CD4-positive, alpha-beta T cell treated with Interleukin-17A for 4 hours (primary cell): ENCODE measurements around the gene ETV2.
"Not testable (repeated sequence)": the region's sequence is repeated elsewhere in the genome, so short reads cannot be mapped to it uniquely, and the experiment has no call there.

ENCODE experiments used
- DNase-seq: peaks from one replicate; pipeline ENCODE4 v3.0.0-alpha.2; 2020; ENCODE audit warnings: mixed read lengths

The ETV2 gene

GRCh38 chr19:35628565-35629331 is 12.8 kb upstream of the ETV2 start, which contains the start of gene RBM42:
Gene RBM42, plus strand, starts transcription at chr19:35629036. Its CDS starts 118 bp downstream, at chr19:35629154.
- DNase-seq = peak; percentile 95

- DNase-seq = no peak
Measured at GRCh38 chr19:35629332-35629633, 12.3 kb upstream of the ETV2 start.

DNA sequence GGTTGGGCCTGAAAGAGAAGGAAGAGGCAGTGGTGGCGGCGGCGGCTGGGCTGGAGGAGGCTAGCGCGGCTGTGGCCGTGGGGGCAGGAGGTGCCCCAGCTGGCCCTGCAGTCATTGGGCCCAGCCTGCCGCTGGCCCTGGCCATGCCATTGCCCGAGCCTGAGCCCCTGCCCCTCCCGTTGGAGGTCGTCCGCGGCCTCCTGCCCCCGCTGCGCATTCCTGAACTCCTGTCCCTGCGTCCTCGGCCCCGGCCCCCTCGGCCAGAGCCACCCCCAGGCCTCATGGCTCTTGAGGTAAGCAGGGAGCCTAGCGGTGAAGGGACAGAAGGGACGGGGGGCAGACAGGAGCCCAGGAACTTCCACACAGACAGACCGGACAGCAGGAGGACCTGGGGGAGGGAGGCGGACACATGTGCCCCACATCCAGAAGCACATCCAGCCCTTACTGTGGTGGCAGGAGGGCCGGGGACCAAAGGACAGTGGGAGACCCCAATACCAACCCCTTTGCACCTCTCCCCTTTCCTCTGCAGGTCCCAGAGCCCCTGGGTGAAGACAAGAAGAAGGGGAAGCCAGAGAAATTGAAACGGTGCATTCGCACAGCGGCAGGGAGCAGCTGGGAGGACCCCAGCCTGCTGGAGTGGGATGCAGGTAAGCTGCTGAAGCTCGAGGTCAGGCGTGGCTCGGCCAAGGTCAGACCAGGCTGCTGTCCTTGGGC is 7.7 kb upstream of the ETV2 start:
- DNase-seq = no peak

GRCh38 chr19:35636651-35637050 is 4.9 kb upstream of the ETV2 start:
- no peak for DNase-seq

- no peak for DNase-seq
Measured at GRCh38 chr19:35637165-35637564, 4.4 kb upstream of the ETV2 start.

- no peak for DNase-seq
Measured at GRCh38 chr19:35639321-35639639, 2.3 kb upstream of the ETV2 start.

- no peak for DNase-seq
Measured at GRCh38 chr19:35639863-35640262, 1.7 kb upstream of the ETV2 start.

- no peak for DNase-seq
Measured at GRCh38 chr19:35642312-35642711, 767 bp downstream of the ETV2 start.

DNA sequence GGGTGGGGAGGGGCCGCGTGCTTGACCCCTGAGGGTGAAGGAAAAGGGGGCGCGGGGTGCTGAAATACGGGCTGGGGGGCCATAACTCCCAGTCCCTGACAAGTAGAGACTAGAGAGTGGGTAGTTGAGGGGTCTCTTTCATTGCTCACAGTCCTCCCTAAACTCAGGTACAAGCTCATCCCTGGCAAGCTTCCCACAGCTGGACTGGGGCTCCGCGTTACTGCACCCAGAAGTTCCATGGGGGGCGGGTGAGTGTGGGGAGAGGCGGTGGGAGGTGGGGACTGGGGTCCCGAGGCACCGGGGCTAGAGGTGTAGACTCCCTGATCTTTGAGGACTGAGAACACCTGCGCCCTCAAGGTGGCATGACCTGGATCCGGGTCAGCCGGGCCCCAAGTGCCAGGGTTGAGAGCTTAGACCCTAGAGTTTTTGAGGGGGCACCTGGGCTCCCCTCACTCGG is 1.3 kb downstream of the ETV2 start:
- no peak for DNase-seq

DNA sequence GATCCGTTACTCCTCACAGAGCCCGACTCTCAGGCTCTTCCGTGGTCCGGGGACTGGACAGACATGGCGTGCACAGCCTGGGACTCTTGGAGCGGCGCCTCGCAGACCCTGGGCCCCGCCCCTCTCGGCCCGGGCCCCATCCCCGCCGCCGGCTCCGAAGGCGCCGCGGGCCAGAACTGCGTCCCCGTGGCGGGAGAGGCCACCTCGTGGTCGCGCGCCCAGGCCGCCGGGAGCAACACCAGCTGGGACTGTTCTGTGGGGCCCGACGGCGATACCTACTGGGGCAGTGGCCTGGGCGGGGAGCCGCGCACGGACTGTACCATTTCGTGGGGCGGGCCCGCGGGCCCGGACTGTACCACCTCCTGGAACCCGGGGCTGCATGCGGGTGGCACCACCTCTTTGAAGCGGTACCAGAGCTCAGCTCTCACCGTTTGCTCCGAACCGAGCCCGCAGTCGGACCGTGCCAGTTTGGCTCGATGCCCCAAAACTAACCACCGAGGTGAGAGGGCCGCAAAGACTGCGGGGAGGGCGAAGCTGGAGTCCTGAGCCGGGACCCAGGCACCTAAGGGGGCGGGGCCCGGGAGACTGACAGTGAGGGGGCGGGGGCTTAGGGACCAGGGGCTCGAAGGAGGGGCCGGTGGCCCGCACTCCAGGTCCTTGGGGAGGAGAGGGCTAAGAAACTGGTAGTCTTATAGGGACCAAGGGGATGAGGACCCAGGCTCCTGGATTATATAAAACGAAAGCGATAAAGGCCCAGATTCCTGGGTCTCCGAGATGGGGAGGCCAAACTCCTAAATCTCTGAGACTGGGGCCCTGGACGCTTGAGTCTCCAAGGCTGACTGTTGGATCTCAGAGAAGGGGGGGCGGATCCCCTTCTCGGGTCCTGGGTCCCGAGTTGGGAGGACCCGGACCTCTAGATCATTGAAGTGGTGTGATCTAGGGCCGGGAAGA is 2.0 kb downstream of the ETV2 start:
- peak; percentile 87 for DNase-seq

GRCh38 chr19:35644206-35644986 is 2.9 kb downstream of the ETV2 start:
- DNase-seq = peak; percentile 98

- DNase-seq = peak; percentile 88
Measured at GRCh38 chr19:35644987-35645679, 3.6 kb downstream of the ETV2 start.

DNA sequence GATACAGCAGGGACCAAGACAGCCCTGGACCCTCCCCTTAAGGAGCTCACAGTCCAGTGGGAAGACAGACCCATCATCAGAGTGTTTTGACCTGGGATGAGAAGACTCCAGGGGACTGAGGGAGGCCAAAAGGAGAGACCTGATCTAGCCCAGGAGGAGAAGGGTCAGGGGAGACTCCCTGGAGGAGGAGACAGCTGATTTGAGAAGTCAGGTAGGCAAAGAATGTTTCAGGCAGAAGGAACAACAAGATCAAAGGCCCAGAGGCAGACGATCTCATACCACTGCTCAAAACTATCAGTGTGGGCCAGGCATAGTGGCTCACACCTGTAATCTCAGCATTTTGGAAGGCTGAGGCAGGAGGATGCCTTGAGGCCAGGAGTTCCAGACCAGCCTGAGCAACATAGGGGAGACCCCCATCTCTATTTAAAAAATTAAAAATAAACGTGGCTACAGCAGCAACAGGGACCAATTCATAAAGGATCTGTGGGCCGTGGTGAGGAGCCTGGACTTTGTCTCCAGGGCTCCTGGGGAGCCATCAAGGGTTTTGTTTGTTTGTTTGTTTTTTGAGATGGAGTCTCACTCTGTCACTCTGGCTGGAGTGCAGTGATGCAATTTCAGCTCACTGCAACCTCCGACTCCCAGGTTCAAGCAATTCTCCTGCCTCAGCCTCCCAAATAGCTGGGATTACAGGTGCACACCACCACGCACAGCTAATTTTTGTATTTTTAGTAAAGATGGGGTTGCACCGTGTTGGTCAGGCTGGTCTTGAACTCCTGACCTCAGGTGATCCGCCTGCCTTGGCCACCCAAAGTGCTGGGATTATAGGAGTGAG is 4.4 kb downstream of the ETV2 start:
- DNase-seq = no peak

DNA sequence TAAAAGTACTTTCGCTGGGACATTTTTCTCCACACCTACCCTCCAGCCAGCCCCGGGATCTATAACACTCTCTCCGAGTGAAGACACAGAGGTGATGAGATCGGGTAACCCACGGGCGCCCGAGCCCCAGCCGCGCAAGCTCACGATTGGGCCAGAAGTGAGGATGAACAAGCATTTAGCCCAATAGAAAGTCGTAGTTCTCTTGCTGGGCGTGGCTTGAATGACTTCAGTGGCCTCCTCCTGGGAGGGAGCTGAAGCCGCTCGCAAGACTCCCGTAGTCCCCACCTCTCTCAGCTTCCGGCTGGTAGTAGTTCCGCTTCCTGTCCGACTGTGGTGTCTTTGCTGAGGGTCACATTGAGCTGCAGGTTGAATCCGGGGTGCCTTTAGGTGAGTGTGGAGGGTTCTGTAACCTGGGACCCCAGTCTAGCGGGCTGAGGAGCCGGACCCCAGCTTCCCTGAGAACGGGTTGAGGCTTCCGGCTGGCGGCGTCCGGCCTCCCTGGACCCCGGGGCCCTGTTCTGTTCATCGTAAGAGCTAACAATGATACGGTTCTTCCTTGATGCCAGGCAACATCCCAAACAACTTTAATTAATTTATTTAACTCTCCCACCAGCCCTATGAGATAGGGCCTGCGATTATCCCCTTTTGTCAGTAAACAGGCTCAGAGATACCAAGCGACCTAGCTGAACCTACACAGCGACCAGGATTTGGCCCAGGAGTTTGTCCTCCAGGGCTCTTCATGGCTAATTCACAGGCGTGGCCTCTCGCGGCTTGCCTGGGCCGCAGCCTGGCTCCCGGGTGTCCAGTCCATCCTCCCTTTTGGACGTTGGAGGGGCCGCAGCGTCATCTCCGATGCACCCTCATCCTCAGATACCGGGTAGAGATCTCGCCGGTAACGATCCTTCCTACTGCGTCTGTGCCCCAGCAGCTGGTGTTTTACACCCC is 6.7 kb downstream of the ETV2 start, which contains the start of gene COX6B1:
Gene COX6B1 (plus strand): TSS at position 307 of the 945 bp plus-strand sequence. CDS start 2,921 bp downstream, outside the sequence.
- DNase-seq = peak; percentile 93

GRCh38 chr19:35650581-35650980 is 9.0 kb downstream of the ETV2 start:
- DNase-seq = no peak

DNA sequence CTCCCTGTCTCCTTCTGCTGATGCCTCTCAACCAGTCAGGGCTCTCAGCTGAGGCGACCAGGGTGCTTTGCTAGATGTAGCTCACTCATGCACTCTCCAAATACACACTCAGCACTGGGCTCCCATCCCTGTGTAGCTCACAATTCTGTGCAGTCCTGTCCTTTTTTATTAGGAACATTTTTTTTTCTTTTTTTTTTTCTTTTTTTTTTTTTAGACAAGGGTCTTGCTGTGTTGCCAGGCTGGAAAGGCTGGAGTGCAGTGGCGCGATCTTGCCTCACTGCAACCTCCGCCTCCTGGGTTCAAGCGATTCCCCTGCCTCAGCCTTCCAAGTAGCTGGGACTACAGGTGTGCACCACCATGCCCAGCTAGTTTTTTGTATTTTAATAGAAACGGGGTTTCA is 13.3 kb downstream of the ETV2 start:
- DNase-seq = not testable (repeated sequence)

- no peak for DNase-seq
Measured at GRCh38 chr19:35655600-35655999, 14.1 kb downstream of the ETV2 start.

DNA sequence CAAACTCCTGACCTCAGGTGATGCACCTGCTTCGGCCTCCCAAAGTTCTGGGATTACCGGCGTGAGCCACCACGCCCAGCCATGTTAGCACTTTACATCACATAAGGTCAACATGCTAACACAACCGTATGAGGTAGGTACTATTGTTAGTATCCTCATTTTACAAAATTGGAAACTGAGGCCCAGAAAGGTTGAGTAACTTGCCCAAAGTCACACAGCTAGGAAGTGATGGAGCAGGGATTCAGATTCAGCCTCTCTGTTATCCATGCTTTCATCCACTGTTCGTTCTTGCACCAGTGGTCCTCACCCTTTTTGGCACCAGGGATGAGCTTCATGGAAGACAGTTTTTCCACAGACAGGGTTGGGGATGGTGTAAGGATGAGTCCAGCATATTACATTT is 15.2 kb downstream of the ETV2 start:
- no peak for DNase-seq

- no peak for DNase-seq
Measured at GRCh38 chr19:35657904-35658700, 16.6 kb downstream of the ETV2 start.
